Measurements from ENCODE around the gene CTSK. TPM values are rescaled to one million over a fixed set of nuclear protein-coding genes. Genes with fewer than 3 reads are reported as not detected.

Gene CTSK
- total and polyA plus RNA-seq, 2 of the 13 experiments (the other 11 are each of a cell fraction or from before 2014, with no cell fraction given), result 1.4 to 6.3 TPM

DNA sequence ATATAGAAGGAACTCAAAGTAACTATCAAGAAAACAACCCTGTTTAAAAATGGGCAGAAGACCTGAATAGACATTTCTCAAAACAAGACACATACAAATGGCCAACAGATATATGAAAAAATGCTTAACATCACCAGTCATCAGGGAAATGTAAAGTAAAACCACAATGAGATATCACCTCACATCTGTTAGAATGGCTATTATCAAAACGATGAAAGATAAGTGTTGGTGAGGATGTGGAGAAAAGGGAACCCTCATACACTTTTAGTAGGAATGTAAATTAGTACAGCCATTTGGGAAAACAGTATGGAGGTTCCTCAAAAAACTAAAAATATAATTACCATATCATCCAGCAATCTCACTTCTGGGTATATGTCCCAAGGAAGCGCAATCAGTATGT lies 45.5 kb downstream of the CTSK start:
- CTCF ChIA-PET (ENCODE audit: low intra/inter-chr PET ratio, low total read pairs), result no interaction called here

More for the DNA sequence above, 45.5 kb downstream of the CTSK start:
- no peak overlapping the region for H3K4me3 ChIP-seq (replicated peaks in 1 of 3; ENCODE audit: insufficient read depth in 1 of 3, low read depth in 2 of 3, low read length in 3 of 3)
- WGBS (ENCODE audit: low lambda C conversion rate), result 93% methylated on average over 2 of the region's 2 CpGs
- no TSS peak for BruUV-seq (replicated peaks)
- no peaks in the 10 kb centered on the region for H3K36me3 ChIP-seq (replicated peaks in 1 of 2; ENCODE audit: control insufficient read depth in 1 of 2, insufficient read depth in 2 of 2, low read length in 2 of 2)
- no peaks in the 10 kb centered on the region for H3K79me2 ChIP-seq (ENCODE audit: insufficient read depth, low read length)
- FAIRE-seq (no peak), DNase-seq (ENCODE audit: low spot score) (no peak), ATAC-seq (no peak)
- H4K20me1 ChIP-seq (ENCODE audit: insufficient read depth, low read length), result no peaks in the 10 kb centered on the region
- peaks cover 22% of the 10 kb centered on the region for H3K4me1 ChIP-seq (ENCODE audit: insufficient read depth, low read length)
- TF ChIP-seq, protein P1, sequence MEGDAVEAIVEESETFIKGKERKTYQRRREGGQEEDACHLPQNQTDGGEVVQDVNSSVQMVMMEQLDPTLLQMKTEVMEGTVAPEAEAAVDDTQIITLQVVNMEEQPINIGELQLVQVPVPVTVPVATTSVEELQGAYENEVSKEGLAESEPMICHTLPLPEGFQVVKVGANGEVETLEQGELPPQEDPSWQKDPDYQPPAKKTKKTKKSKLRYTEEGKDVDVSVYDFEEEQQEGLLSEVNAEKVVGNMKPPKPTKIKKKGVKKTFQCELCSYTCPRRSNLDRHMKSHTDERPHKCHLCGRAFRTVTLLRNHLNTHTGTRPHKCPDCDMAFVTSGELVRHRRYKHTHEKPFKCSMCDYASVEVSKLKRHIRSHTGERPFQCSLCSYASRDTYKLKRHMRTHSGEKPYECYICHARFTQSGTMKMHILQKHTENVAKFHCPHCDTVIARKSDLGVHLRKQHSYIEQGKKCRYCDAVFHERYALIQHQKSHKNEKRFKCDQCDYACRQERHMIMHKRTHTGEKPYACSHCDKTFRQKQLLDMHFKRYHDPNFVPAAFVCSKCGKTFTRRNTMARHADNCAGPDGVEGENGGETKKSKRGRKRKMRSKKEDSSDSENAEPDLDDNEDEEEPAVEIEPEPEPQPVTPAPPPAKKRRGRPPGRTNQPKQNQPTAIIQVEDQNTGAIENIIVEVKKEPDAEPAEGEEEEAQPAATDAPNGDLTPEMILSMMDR (CRISPR knock-in tag; IDR thresholded peaks at IDR 0.05), result no peak
- TF ChIP-seq JUND (CRISPR knock-in tag; IDR thresholded peaks at IDR 0.05) (no peak), TEAD3 (CRISPR knock-in tag; optimal IDR thresholded peaks at IDR 0.05; ENCODE audit: borderline replicate concordance) (no peak), ZMAT3 (CRISPR knock-in tag; conservative IDR thresholded peaks at IDR 0.05) (no peak), PPARG (CRISPR knock-in tag; conservative IDR thresholded peaks at IDR 0.05) (no peak), TRIM24 (CRISPR knock-in tag; IDR thresholded peaks at IDR 0.05) (no peak), ZNF20 (CRISPR knock-in tag; IDR thresholded peaks at IDR 0.05) (no peak), ZBTB7A (CRISPR knock-in tag; IDR thresholded peaks at IDR 0.05) (no peak), ZNF766 (CRISPR knock-in tag; IDR thresholded peaks at IDR 0.05; ENCODE audit: borderline replicate concordance) (no peak), FOXK2 (IDR thresholded peaks at IDR 0.05) (no peak), ZSCAN29 (CRISPR knock-in tag; conservative IDR thresholded peaks at IDR 0.05) (no peak), ZNF761 (CRISPR knock-in tag; conservative IDR thresholded peaks at IDR 0.05) (no peak), HOXA3 (CRISPR knock-in tag; IDR thresholded peaks at IDR 0.05) (no peak), DR1 (CRISPR knock-in tag; IDR thresholded peaks at IDR 0.05) (no peak), ZNF781 (CRISPR knock-in tag; IDR thresholded peaks at IDR 0.05; ENCODE audit: borderline replicate concordance, not compliant biosample characterization) (no peak)
- TF ChIP-seq, protein P2, sequence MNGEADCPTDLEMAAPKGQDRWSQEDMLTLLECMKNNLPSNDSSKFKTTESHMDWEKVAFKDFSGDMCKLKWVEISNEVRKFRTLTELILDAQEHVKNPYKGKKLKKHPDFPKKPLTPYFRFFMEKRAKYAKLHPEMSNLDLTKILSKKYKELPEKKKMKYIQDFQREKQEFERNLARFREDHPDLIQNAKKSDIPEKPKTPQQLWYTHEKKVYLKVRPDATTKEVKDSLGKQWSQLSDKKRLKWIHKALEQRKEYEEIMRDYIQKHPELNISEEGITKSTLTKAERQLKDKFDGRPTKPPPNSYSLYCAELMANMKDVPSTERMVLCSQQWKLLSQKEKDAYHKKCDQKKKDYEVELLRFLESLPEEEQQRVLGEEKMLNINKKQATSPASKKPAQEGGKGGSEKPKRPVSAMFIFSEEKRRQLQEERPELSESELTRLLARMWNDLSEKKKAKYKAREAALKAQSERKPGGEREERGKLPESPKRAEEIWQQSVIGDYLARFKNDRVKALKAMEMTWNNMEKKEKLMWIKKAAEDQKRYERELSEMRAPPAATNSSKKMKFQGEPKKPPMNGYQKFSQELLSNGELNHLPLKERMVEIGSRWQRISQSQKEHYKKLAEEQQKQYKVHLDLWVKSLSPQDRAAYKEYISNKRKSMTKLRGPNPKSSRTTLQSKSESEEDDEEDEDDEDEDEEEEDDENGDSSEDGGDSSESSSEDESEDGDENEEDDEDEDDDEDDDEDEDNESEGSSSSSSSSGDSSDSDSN (CRISPR knock-in tag; IDR thresholded peaks at IDR 0.05), result no peak
- TF ChIP-seq, protein P3, sequence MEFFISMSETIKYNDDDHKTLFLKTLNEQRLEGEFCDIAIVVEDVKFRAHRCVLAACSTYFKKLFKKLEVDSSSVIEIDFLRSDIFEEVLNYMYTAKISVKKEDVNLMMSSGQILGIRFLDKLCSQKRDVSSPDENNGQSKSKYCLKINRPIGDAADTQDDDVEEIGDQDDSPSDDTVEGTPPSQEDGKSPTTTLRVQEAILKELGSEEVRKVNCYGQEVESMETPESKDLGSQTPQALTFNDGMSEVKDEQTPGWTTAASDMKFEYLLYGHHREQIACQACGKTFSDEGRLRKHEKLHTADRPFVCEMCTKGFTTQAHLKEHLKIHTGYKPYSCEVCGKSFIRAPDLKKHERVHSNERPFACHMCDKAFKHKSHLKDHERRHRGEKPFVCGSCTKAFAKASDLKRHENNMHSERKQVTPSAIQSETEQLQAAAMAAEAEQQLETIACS (CRISPR knock-in tag; IDR thresholded peaks at IDR 0.05), result no peak
- TF ChIP-seq, protein P4, sequence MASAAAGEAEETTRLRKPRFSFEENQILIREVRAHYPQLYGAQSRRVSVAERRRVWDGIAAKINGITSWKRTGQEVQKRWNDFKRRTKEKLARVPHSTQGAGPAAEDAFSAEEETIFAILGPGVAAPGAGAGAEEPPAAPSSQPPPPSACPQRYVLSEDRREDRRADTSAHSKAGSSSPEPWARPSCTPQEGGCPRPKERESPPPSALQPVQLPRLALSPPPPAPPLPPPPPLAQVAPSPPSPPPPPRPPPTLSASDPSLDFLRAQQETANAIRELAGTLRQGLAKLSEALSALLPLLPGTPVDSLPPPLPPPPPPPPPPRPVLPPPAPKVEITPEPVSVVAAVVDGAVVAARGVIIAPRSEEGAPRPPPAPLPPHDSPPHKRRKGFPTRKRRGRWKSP (CRISPR knock-in tag; IDR thresholded peaks at IDR 0.05), result no peak
- TF ChIP-seq, protein P5, sequence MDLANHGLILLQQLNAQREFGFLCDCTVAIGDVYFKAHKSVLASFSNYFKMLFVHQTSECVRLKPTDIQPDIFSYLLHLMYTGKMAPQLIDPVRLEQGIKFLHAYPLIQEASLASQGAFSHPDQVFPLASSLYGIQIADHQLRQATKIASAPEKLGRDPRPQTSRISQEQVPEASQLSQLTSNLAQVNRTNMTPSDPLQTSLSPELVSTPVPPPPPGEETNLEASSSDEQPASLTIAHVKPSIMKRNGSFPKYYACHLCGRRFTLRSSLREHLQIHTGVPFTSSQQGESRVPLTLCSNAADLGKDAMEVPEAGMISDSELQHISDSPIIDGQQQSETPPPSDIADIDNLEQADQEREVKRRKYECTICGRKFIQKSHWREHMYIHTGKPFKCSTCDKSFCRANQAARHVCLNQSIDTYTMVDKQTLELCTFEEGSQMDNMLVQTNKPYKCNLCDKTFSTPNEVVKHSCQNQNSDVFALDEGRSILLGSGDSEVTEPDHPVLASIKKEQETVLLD (CRISPR knock-in tag; IDR thresholded peaks at IDR 0.05; ENCODE audit: low read depth), result no peak
- no peak overlapping the region for H3K4me2 ChIP-seq (ENCODE audit: low read depth, low read length)
- H3K27ac ChIP-seq (ENCODE audit: extremely low read length, insufficient read depth, low read length), result no peak overlapping the region
- in situ Hi-C loops (cut with HindIII; ENCODE audit: extremely low pct_ligation_motif_present, low pct_unique_long_range_greater_than_20kb), result no loop called here
- H3K9ac ChIP-seq (ENCODE audit: insufficient read depth, low read depth, low read length), result no peak overlapping the region
- POLR2A ChIA-PET, result no interaction called here
- peaks cover 6% of the 10 kb centered on the region; the same call in 1 of the 2 replicates for H3K9me3 ChIP-seq (ENCODE audit: low read length)
- intact Hi-C loops (cut with micrococcal nuclease; ENCODE audit: unreplicated experiment), result loop anchor here (10.0 kb wide), 1 partner anchor 48 kb away; no protein-coding TSS in a partner anchor
- no peaks in the 10 kb centered on the region for H3K27me3 ChIP-seq (ENCODE audit: control insufficient read depth in 1 of 2, insufficient read depth in 2 of 2, low read length in 2 of 2)
- no peak overlapping the region for H2AFZ ChIP-seq (ENCODE audit: low read length)

Measured in HepG2 (cell line).